ENCODE data around the gene TSPAN10. TPM values are rescaled to one million over a fixed set of nuclear protein-coding genes. Genes with fewer than 3 reads are reported as not detected.
A peak's percentile ranks its signal among the peaks of the same experiment; 100 is the strongest.

The TSPAN10 gene
- total and polyA plus RNA-seq, 2 of the 13 experiments (the other 11 are each of a cell fraction or from before 2014, with no cell fraction given), result 0.54 to 0.75 TPM

DNA sequence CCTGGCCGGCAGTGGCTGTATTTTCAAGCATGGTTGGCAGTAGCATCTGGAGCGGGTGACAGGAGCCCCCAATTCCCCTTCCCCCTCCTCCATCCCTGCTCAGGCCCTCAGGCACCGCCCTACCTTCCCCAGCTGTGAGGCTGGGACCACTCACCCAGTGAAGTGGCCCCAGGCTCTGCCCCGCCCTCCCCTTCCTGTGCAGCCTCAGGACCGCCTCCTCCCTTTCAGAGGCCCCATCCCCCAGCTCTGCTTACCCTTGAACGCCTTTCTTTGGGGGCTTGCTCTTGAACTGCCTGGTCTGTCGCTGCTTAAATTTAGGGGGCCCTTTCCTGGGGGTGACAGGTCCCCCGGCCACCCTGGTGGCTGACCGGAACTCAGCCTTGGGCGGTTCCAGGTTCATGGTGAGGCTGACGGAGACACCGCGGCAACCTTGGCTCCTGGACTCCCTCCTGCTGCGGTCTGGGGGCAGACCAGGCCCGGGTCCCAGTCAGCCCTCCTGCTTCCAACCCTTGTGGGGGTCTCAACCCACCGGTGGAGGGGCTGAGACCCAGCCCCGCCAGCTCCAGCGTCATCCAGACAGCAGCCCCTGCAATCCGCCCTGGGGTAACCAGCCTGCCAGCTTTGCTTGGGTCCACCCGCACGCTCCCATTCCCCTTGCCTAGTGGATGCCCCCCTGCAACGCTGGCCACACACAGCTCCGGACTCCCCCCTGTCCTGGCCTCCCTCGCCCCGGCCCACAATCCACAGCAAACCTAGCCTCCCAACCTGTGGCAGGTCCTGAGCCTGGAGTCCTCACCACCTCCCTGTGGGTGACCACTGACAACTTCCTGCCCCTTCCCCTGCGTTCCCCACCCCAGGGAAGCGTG, 16.1 kb downstream of the TSPAN10 start (continued):
- TF ChIP-seq, protein P1, sequence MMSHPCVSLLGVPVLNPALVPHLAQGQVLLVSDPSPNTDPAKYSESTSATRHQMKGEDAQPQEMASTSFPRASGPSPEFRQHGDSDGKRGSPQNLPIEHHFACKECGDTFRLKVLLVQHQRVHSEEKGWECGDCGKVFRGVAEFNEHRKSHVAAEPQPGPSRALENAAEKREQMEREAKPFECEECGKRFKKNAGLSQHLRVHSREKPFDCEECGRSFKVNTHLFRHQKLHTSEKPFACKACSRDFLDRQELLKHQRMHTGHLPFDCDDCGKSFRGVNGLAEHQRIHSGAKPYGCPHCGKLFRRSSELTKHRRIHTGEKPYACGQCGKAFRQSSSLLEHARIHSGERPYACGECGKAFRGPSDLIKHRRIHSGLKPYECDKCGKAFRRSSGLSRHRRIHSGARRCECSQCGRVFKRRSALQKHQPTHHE (CRISPR knock-in tag; IDR thresholded peaks at IDR 0.05; ENCODE audit: borderline replicate concordance), result no peak
- TF ChIP-seq, protein P2, sequence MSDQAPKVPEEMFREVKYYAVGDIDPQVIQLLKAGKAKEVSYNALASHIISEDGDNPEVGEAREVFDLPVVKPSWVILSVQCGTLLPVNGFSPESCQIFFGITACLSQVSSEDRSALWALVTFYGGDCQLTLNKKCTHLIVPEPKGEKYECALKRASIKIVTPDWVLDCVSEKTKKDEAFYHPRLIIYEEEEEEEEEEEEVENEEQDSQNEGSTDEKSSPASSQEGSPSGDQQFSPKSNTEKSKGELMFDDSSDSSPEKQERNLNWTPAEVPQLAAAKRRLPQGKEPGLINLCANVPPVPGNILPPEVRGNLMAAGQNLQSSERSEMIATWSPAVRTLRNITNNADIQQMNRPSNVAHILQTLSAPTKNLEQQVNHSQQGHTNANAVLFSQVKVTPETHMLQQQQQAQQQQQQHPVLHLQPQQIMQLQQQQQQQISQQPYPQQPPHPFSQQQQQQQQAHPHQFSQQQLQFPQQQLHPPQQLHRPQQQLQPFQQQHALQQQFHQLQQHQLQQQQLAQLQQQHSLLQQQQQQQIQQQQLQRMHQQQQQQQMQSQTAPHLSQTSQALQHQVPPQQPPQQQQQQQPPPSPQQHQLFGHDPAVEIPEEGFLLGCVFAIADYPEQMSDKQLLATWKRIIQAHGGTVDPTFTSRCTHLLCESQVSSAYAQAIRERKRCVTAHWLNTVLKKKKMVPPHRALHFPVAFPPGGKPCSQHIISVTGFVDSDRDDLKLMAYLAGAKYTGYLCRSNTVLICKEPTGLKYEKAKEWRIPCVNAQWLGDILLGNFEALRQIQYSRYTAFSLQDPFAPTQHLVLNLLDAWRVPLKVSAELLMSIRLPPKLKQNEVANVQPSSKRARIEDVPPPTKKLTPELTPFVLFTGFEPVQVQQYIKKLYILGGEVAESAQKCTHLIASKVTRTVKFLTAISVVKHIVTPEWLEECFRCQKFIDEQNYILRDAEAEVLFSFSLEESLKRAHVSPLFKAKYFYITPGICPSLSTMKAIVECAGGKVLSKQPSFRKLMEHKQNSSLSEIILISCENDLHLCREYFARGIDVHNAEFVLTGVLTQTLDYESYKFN (CRISPR knock-in tag; conservative IDR thresholded peaks at IDR 0.05), result 0 out of 2 replicates have a peak, but pooled peaks have one; percentile 39
- TF ChIP-seq, protein P3, sequence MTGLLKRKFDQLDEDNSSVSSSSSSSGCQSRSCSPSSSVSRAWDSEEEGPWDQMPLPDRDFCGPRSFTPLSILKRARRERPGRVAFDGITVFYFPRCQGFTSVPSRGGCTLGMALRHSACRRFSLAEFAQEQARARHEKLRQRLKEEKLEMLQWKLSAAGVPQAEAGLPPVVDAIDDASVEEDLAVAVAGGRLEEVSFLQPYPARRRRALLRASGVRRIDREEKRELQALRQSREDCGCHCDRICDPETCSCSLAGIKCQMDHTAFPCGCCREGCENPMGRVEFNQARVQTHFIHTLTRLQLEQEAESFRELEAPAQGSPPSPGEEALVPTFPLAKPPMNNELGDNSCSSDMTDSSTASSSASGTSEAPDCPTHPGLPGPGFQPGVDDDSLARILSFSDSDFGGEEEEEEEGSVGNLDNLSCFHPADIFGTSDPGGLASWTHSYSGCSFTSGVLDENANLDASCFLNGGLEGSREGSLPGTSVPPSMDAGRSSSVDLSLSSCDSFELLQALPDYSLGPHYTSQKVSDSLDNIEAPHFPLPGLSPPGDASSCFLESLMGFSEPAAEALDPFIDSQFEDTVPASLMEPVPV (CRISPR knock-in tag; IDR thresholded peaks at IDR 0.05), result no peak
- TF ChIP-seq, protein P4, sequence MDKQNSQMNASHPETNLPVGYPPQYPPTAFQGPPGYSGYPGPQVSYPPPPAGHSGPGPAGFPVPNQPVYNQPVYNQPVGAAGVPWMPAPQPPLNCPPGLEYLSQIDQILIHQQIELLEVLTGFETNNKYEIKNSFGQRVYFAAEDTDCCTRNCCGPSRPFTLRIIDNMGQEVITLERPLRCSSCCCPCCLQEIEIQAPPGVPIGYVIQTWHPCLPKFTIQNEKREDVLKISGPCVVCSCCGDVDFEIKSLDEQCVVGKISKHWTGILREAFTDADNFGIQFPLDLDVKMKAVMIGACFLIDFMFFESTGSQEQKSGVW (CRISPR knock-in tag; IDR thresholded peaks at IDR 0.05; ENCODE audit: borderline replicate concordance), result no peak
- TF ChIP-seq, protein P5, sequence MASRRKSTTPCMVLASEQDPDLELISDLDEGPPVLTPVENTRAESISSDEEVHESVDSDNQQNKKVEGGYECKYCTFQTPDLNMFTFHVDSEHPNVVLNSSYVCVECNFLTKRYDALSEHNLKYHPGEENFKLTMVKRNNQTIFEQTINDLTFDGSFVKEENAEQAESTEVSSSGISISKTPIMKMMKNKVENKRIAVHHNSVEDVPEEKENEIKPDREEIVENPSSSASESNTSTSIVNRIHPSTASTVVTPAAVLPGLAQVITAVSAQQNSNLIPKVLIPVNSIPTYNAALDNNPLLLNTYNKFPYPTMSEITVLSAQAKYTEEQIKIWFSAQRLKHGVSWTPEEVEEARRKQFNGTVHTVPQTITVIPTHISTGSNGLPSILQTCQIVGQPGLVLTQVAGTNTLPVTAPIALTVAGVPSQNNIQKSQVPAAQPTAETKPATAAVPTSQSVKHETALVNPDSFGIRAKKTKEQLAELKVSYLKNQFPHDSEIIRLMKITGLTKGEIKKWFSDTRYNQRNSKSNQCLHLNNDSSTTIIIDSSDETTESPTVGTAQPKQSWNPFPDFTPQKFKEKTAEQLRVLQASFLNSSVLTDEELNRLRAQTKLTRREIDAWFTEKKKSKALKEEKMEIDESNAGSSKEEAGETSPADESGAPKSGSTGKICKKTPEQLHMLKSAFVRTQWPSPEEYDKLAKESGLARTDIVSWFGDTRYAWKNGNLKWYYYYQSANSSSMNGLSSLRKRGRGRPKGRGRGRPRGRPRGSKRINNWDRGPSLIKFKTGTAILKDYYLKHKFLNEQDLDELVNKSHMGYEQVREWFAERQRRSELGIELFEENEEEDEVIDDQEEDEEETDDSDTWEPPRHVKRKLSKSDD (CRISPR knock-in tag; IDR thresholded peaks at IDR 0.05; ENCODE audit: low read depth), result no peak
- TF ChIP-seq TMF1 (CRISPR knock-in tag; IDR thresholded peaks at IDR 0.05; ENCODE audit: low read depth) (no peak), ESRRA (CRISPR knock-in tag; IDR thresholded peaks at IDR 0.05; ENCODE audit: low read depth) (0 out of 2 replicates have a peak, but pooled peaks have one; percentile 29), CENPT (CRISPR knock-in tag; IDR thresholded peaks at IDR 0.05; ENCODE audit: low read depth) (no peak), IKZF4 (CRISPR knock-in tag; IDR thresholded peaks at IDR 0.05; ENCODE audit: borderline replicate concordance, low read depth, not compliant biosample characterization) (no peak), KAT8 (CRISPR knock-in tag; IDR thresholded peaks at IDR 0.05) (0 out of 2 replicates have a peak, but pooled peaks have one; percentile 44), HDAC2 (CRISPR knock-in tag; IDR thresholded peaks at IDR 0.05) (no peak), ZNF468 (CRISPR knock-in tag; IDR thresholded peaks at IDR 0.05) (no peak), ZNF616 (CRISPR knock-in tag; IDR thresholded peaks at IDR 0.05; ENCODE audit: low read depth) (0 out of 2 replicates have a peak, but pooled peaks have one; percentile 35), ZFP36L1 (CRISPR knock-in tag; IDR thresholded peaks at IDR 0.05) (no peak)
- TF ChIP-seq, protein P6, sequence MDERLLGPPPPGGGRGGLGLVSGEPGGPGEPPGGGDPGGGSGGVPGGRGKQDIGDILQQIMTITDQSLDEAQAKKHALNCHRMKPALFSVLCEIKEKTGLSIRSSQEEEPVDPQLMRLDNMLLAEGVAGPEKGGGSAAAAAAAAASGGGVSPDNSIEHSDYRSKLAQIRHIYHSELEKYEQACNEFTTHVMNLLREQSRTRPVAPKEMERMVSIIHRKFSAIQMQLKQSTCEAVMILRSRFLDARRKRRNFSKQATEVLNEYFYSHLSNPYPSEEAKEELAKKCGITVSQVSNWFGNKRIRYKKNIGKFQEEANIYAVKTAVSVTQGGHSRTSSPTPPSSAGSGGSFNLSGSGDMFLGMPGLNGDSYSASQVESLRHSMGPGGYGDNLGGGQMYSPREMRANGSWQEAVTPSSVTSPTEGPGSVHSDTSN (CRISPR knock-in tag; IDR thresholded peaks at IDR 0.05), result no peak

Measured in HepG2 (cell line).